ES-I3 (cell line): Measurements from ENCODE around the gene GCKR.

Experiments
- H3K36me3 ChIP-seq: 2 replicates; pipeline ENCODE4 v1.6.1; 2013; ENCODE audit warnings: mild to moderate bottlenecking, low read length, control low read depth, moderate library complexity; ENCODE audit not compliant: insufficient read depth
- H3K4me1 ChIP-seq: 2 replicates; pipeline ENCODE4 v1.6.1; 2013; ENCODE audit warnings: mild to moderate bottlenecking, control low read depth, low read length; ENCODE audit not compliant: insufficient read depth
- H3K9ac ChIP-seq: 2 replicates; pipeline ENCODE4 v1.6.1; 2013; ENCODE audit warnings: low read depth, mild to moderate bottlenecking, low read length, moderate library complexity
- H3K9me3 ChIP-seq: 2 replicates; pipeline ENCODE4 v1.6.1; 2013; ENCODE audit warnings: mild to moderate bottlenecking, low read length, moderate library complexity; ENCODE audit not compliant: control insufficient read depth, insufficient read depth

The GCKR gene

DNA sequence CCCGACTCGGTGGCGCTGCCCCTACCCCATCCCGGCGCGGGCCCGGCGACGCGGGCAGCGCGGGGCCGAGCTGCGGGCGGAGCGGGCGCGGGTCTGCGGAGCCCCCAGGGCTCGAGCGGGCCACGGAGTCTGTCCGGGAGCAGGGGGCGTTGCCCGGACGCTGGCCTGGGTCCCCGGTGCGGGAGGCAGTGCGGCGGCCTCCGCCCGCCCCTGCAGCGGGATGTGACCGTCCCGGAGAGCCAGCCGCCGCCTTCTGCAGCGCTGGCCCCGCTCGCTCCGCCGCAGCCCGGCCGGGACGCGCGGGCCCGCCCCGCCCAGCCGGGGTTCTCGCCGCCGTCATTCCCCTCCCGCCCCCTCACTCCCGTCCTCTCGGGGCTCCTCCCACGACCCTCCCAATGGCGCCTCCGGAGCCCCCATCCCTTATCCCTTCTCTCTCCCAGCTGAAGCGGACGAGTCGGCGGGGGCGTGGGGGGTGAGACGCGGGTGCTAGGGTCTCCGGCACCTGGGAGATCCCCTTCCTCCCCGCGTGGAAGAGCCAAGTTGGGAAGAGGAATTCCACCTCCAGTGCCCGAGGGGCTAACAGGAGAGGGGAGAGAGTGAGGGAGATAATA is 1.6 kb upstream of the GCKR start, which contains the start of gene FNDC4:
FNDC4 (minus strand) TSS at position 257 of the 611 bp plus-strand sequence. CDS start 521 bp downstream, outside the sequence.
- peaks cover 7% of the 10 kb centered on the region; the same call in 1 of the 2 replicates for H3K4me1 ChIP-seq
- no peaks in the 10 kb centered on the region for H3K9me3 ChIP-seq
- no peaks in the 10 kb centered on the region for H3K36me3 ChIP-seq
- peak within 1 kb of the TSS; percentile 64 for H3K9ac ChIP-seq

DNA sequence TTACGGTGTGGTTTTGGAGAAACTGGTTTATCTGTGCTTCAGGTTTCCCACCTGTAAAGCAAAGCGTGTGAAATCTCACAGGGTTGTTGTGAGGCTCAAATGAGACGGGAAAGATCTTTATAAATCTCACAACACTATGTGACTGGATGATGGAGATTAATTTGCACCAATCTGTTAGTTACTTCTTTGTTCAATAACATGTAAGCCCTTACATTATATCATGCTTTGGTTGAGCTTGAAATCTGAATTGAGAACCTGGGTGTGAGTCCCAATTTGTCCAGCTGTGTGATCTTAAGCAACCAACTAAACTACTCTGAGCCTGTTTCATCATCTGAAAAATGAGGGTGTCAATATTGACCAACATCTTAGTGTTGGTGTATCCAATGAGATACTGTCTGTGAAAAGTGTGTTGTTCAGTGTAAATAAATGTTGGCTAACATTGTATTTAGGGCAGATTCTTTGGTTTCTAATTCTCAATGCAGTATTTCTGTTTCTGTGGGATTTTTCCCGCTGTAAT is 741 bp upstream of the GCKR start:
- Histone ChIP-seq H3K9me3 (no peaks in the 10 kb centered on the region), H3K9ac (peak overlapping the region; percentile 64; the same call in 1 of the 2 replicates), H3K4me1 (peaks cover 7% of the 10 kb centered on the region; the same call in 1 of the 2 replicates), H3K36me3 (no peaks in the 10 kb centered on the region)

DNA sequence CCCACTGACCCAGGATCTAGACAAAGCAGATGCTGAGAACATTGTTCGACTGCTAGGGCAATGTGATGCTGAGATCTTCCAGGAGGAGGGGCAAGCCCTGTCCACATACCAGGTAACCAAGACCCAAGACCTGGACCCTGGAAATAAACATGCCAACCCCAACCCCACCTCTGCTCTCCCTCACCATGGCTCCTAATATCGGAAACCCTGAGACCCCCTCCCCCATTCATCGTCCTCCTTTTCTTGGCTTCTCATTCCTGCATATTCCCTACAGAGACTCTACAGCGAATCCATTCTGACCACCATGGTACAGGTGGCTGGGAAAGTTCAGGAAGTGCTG is 619 bp downstream of the GCKR start:
- peaks cover 7% of the 10 kb centered on the region; the same call in 1 of the 2 replicates for H3K4me1 ChIP-seq
- no peaks in the 10 kb centered on the region for H3K9me3 ChIP-seq
- H3K36me3 ChIP-seq: no peaks in the 10 kb centered on the region
- H3K9ac ChIP-seq: no peak overlapping the region

DNA sequence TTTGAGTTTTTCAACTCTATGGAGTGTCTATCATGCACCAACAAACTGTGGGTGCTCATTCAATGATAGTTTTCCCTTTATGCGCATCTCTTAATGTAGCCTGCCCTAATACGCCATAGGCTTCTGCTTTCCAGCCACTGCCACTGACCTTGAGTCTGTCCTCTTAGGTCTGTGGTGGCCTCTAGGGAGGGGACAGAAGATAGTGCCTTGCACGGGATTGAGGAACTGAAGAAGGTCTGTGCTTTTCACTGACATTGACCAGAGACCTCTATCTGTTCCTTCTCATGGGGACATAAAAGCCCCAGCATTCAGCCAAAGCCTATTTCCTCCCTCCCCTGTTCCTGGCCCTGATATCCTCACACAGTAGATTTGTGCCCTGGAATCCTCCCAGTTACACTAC is 2.3 kb downstream of the GCKR start:
- Histone ChIP-seq H3K36me3 (no peaks in the 10 kb centered on the region), H3K4me1 (peaks cover 13% of the 10 kb centered on the region; the same call in 1 of the 2 replicates), H3K9me3 (no peaks in the 10 kb centered on the region), H3K9ac (no peak overlapping the region)

DNA sequence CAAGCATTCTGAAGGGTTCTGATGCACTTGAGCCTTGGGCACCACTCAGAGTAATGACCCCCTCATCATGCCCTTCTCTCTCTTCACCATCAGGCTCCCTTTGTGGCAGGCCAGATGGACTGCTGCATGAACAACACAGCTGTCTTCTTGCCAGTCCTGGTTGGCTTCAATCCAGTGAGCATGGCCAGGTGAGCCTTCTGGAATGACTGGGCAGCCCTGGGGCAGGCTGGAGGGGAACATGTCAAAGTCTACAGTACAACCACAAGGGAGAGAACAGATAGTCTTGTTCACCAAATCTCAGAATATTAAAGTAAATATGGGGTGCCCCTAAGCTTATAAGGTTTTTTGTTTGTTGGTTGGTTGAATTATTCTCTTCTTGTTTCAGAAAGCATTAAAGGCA is 4.4 kb downstream of the GCKR start:
- Histone ChIP-seq H3K9me3 (no peaks in the 10 kb centered on the region), H3K4me1 (peaks cover 13% of the 10 kb centered on the region; the same call in 1 of the 2 replicates), H3K9ac (no peak overlapping the region), H3K36me3 (no peaks in the 10 kb centered on the region)

DNA sequence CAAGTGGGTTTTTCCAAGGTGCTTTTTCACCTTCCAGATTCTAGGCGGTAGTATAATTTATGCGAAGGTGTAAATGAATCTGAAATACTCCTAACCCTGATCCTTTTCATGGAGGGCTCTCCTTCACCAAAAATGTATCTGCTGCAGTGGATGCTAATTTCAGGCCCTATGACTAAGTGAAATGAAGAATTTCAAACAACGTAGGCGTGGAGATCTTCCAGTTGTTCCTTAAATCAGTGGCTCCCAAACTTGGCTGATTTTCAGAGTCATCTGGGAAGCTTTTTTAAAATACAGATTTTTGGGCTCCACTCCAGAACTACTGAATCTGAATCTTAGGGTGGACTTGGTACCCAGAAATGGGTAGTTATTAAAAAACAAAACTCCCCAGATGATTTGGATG is 5.5 kb downstream of the GCKR start:
- no peaks in the 10 kb centered on the region for H3K9me3 ChIP-seq
- H3K4me1 ChIP-seq: peaks cover 10% of the 10 kb centered on the region; the same call in 1 of the 2 replicates
- no peaks in the 10 kb centered on the region for H3K36me3 ChIP-seq
- no peak overlapping the region for H3K9ac ChIP-seq

DNA sequence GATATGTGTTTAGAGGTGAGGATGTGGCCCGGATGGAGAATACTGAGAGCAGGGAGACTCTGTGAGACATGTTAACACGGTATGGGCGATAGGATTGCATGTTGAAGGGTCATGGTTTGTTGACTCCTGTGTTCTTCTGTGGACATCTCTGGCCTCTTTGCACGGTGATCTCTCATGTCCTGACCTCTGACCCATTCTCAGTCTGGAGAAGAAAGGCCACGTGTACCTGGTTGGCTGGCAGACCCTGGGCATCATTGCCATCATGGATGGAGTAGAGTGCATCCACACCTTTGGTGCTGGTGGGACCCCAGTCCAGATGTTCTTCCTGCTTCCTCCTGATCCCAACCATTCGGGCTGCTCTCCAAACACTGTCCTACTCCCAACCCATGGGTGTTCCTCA is 9.9 kb downstream of the GCKR start:
- Histone ChIP-seq H3K9me3 (no peaks in the 10 kb centered on the region), H3K4me1 (peaks cover 6% of the 10 kb centered on the region; the same call in 1 of the 2 replicates), H3K9ac (no peak overlapping the region), H3K36me3 (no peaks in the 10 kb centered on the region)

DNA sequence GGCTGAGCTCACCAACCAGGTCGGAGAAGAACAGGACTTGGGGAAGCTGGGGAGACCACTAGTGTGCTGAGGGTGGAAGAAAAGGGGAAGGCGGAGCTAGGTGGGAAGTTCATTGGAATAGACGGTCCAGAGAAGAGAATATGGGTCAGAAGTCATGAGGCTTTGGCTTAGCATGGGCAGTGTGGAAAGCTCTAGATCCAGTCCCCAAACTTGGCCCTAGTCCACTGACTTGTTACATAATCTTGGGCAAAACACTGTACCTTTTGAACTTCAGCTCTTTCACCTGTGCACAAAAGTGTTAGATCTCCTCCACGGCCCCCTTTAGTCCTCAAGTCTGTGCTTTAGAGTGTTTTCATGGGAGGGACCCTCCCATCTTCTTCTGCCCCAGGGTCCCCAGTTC is 10.7 kb downstream of the GCKR start:
- Histone ChIP-seq H3K4me1 (peaks cover 6% of the 10 kb centered on the region; the same call in 1 of the 2 replicates), H3K9me3 (no peaks in the 10 kb centered on the region)

DNA sequence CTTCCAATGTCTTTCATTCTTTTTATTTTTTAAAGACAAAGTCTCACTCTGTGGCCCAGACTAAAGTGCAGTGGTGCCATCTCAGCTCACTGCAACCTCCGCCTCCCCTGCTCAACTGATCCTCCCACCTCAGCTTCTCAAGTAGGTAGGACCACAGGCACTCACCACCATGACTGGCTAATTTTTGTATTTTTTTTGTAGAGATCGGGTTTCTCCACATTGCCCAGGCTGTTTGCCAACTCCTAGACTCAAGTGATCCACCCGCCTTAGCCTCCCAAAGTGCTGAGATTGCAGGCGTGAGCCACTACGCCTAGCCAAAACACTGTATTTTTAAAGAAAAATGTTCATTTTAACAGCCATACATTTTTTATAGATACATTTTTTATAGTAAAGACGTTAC is 12.7 kb downstream of the GCKR start:
- no peak overlapping the region for H3K9ac ChIP-seq
- no peaks in the 10 kb centered on the region for H3K36me3 ChIP-seq
- H3K4me1 ChIP-seq: no peaks in the 10 kb centered on the region
- H3K9me3 ChIP-seq: no peaks in the 10 kb centered on the region

More for the DNA sequence above, 10.7 kb downstream of the GCKR start:
- Histone ChIP-seq H3K36me3 (no peaks in the 10 kb centered on the region), H3K9ac (no peak overlapping the region)

DNA sequence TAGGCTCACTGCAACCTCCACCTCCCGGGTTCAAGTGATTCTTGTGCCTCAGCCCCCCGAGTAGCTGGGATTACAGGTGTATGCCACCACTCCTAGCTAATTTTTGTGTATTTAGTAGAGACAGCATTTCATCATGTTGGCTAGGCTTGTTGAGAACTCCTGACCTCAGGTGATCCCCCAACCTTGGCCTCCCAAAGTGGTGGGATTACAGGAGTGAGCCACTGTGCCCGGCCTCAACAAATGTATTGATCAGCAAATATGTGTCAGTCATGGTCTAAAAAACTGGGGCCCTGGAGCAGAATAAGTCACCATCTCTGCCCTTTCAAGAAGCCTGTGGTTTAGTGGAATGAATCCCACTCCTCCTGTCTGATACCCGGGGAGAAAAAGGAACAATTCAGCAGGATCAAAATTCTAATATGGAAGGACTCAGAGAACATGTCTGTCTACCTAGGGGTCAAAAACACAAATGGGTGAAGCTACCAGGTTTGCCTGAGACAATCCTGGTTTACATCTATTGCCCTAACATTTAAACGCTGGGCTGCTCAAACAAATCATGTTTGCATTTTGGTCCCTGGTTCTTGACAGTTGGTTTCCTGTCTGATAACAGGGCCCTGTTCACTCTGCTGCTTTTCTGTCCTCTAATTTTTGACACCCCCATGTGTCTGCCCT is 21.6 kb downstream of the GCKR start:
- Histone ChIP-seq H3K9me3 (no peaks in the 10 kb centered on the region), H3K9ac (no peak overlapping the region), H3K4me1 (no peaks in the 10 kb centered on the region), H3K36me3 (no peaks in the 10 kb centered on the region)

DNA sequence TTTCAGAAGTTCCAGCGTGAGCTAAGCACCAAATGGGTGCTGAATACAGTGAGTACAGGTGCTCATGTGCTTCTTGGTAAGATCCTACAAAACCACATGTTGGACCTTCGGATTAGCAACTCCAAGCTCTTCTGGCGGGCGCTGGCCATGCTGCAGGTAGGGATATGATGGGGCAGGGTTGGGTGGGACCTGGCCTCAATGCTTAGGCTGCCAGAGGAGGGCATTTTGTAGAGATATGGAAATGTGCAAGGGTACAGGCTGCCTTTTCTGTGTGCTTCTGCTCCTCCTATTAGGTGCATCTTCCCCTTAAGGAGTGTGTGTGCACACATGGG is 22.1 kb downstream of the GCKR start:
- Histone ChIP-seq H3K9me3 (no peaks in the 10 kb centered on the region), H3K4me1 (no peaks in the 10 kb centered on the region), H3K9ac (no peak overlapping the region), H3K36me3 (no peaks in the 10 kb centered on the region)

DNA sequence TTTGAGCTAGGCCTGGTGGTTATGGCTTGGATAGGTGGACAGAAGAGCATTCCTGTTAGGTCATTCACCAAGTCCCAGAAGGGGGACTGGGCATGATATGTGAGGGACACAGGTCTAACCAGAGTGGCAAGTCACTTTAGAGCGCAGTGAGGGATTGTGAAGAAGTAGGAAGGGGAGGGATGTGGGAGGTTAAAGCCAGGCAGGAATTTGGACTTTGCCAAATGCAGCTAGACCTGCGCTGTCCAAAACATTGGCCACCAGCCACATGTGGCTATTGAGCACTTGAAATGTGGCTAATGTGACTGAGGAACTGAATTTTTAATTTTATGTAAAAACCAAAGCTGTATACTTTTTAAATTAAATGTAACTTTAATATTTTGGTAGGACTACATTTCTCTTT is 23.7 kb downstream of the GCKR start:
- H3K36me3 ChIP-seq: no peaks in the 10 kb centered on the region
- H3K4me1 ChIP-seq: no peaks in the 10 kb centered on the region
- no peak overlapping the region for H3K9ac ChIP-seq
- no peaks in the 10 kb centered on the region for H3K9me3 ChIP-seq

DNA sequence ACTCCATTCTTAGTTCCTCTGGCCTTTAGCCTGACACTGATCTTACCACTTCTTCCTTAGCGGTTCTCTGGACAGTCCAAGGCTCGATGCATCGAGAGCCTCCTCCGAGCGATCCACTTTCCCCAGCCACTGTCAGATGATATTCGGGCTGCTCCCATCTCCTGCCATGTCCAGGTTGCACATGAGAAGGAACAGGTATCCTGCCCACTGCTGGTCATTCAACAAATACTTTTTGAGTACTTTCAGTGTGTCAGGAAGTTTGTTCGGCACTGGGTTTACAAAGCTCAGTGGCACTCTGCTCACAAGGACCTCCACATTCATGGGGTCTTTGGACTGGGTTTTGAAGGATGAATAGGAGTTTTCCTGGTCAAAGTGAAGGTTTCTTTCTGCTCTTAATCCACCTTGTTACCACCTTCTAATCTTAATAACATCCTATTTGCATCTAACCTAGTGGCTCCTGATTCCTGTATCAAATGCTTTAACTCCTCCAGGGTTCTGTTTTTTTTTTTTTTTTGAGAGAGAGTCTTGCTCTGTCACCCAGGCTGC is 25.8 kb downstream of the GCKR start:
- no peaks in the 10 kb centered on the region for H3K9me3 ChIP-seq
- H3K9ac ChIP-seq: no peak overlapping the region
- H3K4me1 ChIP-seq: no peaks in the 10 kb centered on the region
- no peaks in the 10 kb centered on the region for H3K36me3 ChIP-seq

DNA sequence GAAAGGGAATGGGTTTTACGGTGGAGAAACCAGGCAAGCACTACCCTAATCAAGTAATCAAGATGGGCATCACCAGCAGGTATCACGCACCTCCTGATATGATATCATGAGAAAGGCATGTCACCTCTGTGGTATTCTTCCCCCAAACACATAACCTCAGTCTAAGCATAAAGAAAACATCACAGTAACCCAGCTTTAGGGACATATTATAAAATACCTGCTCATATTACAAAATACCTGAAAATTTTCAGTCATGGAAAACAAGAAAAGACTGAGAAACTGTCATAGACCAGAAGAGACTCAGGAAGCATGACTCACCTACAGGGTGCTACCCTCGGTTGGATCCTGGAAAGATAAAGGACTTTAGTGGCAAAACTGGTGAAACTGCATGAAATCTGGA is 30.5 kb downstream of the GCKR start:
- H3K4me1 ChIP-seq: no peaks in the 10 kb centered on the region
- H3K36me3 ChIP-seq: no peaks in the 10 kb centered on the region
- no peaks in the 10 kb centered on the region for H3K9me3 ChIP-seq
- H3K9ac ChIP-seq: no peak overlapping the region

DNA sequence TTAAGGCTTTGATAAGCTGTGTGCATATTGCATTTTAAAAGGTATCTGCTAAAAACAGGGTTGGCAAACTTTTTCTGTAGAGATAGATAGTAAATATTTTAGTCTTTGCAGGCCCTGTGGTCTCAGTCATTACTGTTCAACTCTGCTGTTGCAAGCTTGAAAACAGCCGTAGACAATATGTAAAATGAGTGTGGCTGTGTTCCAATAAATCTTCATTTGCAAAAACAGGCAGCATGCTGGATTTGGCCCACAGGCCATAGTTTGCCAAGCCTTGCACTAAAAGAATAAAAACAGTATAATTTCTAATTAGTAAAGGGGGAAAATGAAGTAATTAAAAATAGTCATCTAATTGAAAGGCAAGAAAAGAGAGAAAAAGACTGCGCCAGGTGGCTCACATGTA is 35.3 kb downstream of the GCKR start:
- no peaks in the 10 kb centered on the region for H3K36me3 ChIP-seq
- H3K9me3 ChIP-seq: no peaks in the 10 kb centered on the region
- H3K4me1 ChIP-seq: no peaks in the 10 kb centered on the region
- H3K9ac ChIP-seq: no peak overlapping the region
